Caco-2 (cell line): ENCODE results near the gene TXNIP. TPM values are rescaled to one million over a fixed set of nuclear protein-coding genes. Genes with fewer than 3 reads are reported as not detected.
A peak's percentile ranks its signal among the peaks of the same experiment; 100 is the strongest.

Experiments used
- BruUV-seq: library from RNA; stranded (reverse); fragments of 400-500 nt; replicated peaks from 2 replicates; lab custom pipeline; 2021; lab: Mats Ljungman, UMichigan
- CTCF ChIA-PET: fragments of 300-600 bp; sonication (Branson Sonifier 250); formaldehyde crosslinking; loops from one replicate; lab custom pipeline; 2022; ENCODE audit warnings: antibody characterized with exemption; lab: Charles Lee
- POLR2A ChIA-PET: fragments of 300-600 bp; sonication (Branson Sonifier 250); formaldehyde crosslinking; loops from one replicate; lab custom pipeline; 2022; ENCODE audit warnings: antibody characterized with exemption; lab: Charles Lee
- DNase-seq, 2 experiments: peaks; one replicate each; pipeline versions ENCODE4 v3.0.0 to v3.0.0-alpha.2; 2020 to 2022
- H3K27me3 ChIP-seq: replicated peaks from 2 replicates; pipeline ENCODE4 v1.6.0; 2011; ENCODE audit warnings: low read length; ENCODE audit not compliant: control insufficient read depth, insufficient read depth
- H3K36me3 ChIP-seq: 2 replicates; pipeline ENCODE4 v1.5.1; 2011; ENCODE audit warnings: low read length; ENCODE audit not compliant: control insufficient read depth, insufficient read depth
- H3K4me1 ChIP-seq: fragments of 250-450 bp; sonication (Bioruptor Pico); 2 replicates; pipeline ENCODE4 v1.5.1; 2020; ENCODE audit warnings: mild to moderate bottlenecking
- H3K4me3 ChIP-seq: 2 replicates; pipeline ENCODE4 v1.5.1; 2011; ENCODE audit warnings: low read depth, mild to moderate bottlenecking, control low read depth, low read length
- H3K9me3 ChIP-seq: fragments of 250-450 bp; sonication (Bioruptor Pico); 2 replicates; pipeline ENCODE4 v1.5.1; 2020; ENCODE audit warnings: mild to moderate bottlenecking, moderate library complexity
- H3K27ac Mint-ChIP-seq: one replicate; pipeline ENCODE4 v1.8.0; 2022; ENCODE audit warnings: mixed read lengths; ENCODE audit not compliant: unreplicated experiment
- H3K27me3 Mint-ChIP-seq: one replicate; pipeline ENCODE4 v1.8.0; 2022; ENCODE audit warnings: mixed read lengths; ENCODE audit not compliant: insufficient read depth, unreplicated experiment
- H3K36me3 Mint-ChIP-seq: one replicate; pipeline ENCODE4 v1.8.0; 2022; ENCODE audit warnings: mild to moderate bottlenecking, mixed read lengths; ENCODE audit not compliant: insufficient read depth, unreplicated experiment
- H3K4me1 Mint-ChIP-seq: one replicate; pipeline ENCODE4 v1.8.0; 2022; ENCODE audit warnings: low read depth, mixed read lengths; ENCODE audit not compliant: unreplicated experiment
- H3K4me3 Mint-ChIP-seq: one replicate; pipeline ENCODE4 v1.8.0; 2022; ENCODE audit warnings: mild to moderate bottlenecking, moderate library complexity, mixed read lengths; ENCODE audit not compliant: unreplicated experiment
- H3K9me3 Mint-ChIP-seq: one replicate; pipeline ENCODE4 v1.8.0; 2022; ENCODE audit warnings: mixed read lengths; ENCODE audit not compliant: unreplicated experiment
- intact Hi-C: fragments of 100-400 bp; cut with micrococcal nuclease; formaldehyde crosslinking; loops from one replicate; pipeline ENCODE4 v1.10.0; 2022; ENCODE audit not compliant: unreplicated experiment
- total RNA-seq: library from RNA; stranded (reverse); gene quantifications from 2 replicates; pipeline ENCODE4 v1.2.3, GENCODE V29; 2022
- TF ChIP-seq, protein P1 (sequence below), 2 experiments: fragments of 200-600 bp in 1 of 2; IDR thresholded peaks; 1 replicate in 1 of 2; 2 replicates in 1 of 2; pipeline versions ENCODE4 v1.5.1 to v1.8.0; 2011 to 2022; ENCODE audit warnings: antibody characterized with exemption in 1 of 2, control low read depth in 1 of 2, inconsistent platforms in 1 of 2, low read depth in 1 of 2, low read length in 1 of 2, mild to moderate bottlenecking in 1 of 2, moderate library complexity in 1 of 2; ENCODE audit not compliant: insufficient read depth in 1 of 2, severe bottlenecking in 1 of 2, unreplicated experiment in 1 of 2

Gene TXNIP
- total RNA-seq, 1 experiment from 2014 or later = 27.5 TPM

DNA sequence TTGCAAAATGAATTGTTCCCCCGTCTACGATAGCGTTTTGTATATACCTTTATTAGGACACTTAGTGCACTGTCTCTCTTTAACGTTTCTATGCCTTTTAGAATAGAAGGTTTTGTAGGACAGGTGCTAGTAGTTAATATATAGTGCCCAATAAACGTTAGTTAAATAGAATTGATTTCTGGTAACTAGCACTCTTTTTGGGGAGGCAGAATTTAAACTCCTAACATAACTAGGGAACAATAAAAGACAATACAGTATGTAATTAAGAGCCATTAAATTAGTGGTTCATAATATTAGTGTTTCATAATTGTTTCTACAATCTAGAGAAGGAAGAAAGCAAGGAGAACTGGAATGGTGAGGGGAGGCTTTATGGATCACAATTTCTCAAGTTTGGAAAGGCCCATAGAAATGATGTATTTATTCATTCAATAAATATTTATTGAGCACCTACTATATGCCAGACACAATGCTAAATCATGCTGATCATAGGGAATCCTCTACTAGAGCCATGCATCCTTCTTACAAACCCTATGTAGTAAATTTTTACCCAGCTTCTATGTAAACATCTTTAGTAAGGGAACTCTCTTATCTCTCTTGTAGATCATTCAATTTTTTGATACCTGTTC lies 31.1 kb downstream of the TXNIP start:
- Mint-ChIP-seq H3K9me3 (no peaks in the 10 kb centered on the region), H3K36me3 (no peaks in the 10 kb centered on the region), H3K4me1 (peaks cover 14% of the 10 kb centered on the region), H3K27me3 (peaks cover 3% of the 10 kb centered on the region), H3K27ac (peak overlapping the region; percentile 59), H3K4me3 (peak overlapping the region; percentile 87)
- intact Hi-C loops = no loop called here
- CTCF ChIA-PET = interaction anchor here (0.8 to 2.4 kb wide), 6 partner anchors 11 to 120 kb away, joined by 3 to 18 read pairs (median 7); partner anchors contain the start of genes NUDT17 and RBM8A
- H3K4me1 ChIP-seq = peaks cover 16% of the 10 kb centered on the region
- no peak for DNase-seq
- TF ChIP-seq, protein P1, sequence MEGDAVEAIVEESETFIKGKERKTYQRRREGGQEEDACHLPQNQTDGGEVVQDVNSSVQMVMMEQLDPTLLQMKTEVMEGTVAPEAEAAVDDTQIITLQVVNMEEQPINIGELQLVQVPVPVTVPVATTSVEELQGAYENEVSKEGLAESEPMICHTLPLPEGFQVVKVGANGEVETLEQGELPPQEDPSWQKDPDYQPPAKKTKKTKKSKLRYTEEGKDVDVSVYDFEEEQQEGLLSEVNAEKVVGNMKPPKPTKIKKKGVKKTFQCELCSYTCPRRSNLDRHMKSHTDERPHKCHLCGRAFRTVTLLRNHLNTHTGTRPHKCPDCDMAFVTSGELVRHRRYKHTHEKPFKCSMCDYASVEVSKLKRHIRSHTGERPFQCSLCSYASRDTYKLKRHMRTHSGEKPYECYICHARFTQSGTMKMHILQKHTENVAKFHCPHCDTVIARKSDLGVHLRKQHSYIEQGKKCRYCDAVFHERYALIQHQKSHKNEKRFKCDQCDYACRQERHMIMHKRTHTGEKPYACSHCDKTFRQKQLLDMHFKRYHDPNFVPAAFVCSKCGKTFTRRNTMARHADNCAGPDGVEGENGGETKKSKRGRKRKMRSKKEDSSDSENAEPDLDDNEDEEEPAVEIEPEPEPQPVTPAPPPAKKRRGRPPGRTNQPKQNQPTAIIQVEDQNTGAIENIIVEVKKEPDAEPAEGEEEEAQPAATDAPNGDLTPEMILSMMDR (IDR thresholded peaks at IDR 0.05; ENCODE audit: insufficient read depth in 1 of 2, low read depth in 1 of 2, low read length in 1 of 2, severe bottlenecking in 1 of 2, unreplicated experiment in 1 of 2) = no peak
- peak overlapping the region; percentile 52 for H3K4me3 ChIP-seq
- BruUV-seq = no TSS peak
- H3K36me3 ChIP-seq = no peaks in the 10 kb centered on the region
- no peaks in the 10 kb centered on the region; the same call in 1 of the 2 replicates for H3K27me3 ChIP-seq
- H3K9me3 ChIP-seq = no peaks in the 10 kb centered on the region; the same call in 1 of the 2 replicates
- POLR2A ChIA-PET = interaction anchor here (0.6 to 1.9 kb wide), 10 partner anchors 14 to 107 kb away, joined by 3 to 25 read pairs (median 5); partner anchors contain the start of gene RBM8A

DNA sequence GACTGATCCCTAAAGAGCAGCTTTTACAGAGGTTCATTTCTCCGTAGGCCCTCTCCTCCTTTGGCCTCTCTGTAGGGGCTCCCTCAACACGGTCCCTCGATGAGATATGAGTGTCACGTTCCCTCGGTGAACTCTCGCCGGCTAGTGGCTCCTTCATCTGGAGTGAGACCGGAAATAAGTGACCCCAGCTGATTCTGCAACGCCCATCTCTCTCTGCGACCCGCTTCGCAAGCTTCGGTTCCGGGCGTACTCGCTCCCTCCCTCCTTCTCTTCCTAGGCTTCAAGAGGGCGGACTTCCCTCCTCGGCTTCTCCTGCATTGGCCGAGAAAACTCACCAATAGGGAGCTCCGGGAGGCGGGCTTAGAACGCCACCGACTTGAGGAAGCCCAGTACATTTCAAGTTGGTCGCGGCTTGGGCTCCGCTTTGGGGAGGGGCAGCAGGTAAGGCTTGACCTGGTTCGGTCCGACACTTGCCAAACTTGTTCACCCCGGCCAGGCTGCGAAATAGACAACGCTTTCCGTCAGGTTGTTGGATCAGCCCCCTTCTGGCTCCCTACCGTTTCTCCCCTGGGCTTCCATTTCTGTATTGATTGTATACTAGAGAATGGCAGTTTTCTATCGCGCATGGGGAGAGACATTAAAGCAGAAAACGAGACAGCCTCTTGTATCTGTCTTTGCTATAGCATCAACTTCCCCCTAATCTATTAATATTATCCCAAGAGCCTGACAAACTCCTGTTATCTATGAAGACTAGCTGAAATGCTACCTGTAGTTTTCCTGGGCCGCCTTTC lies 31.9 kb downstream of the TXNIP start, which contains the start of the genes ANKRD34A and POLR3GL:
Gene ANKRD34A (minus strand): TSS at position 248 of the 791 bp plus-strand sequence. CDS start 2,816 bp downstream, outside the sequence.
Gene POLR3GL (plus strand): TSS at position 363 of the 791 bp plus-strand sequence. CDS start 10,176 bp downstream, outside the sequence.
- peaks cover 5% of the 10 kb centered on the region for H3K27me3 Mint-ChIP-seq
- Histone ChIP-seq H3K27me3 (no peaks in the 10 kb centered on the region; the same call in 1 of the 2 replicates), H3K4me3 (peak within 1 kb of the TSS; percentile 52), H3K4me1 (peaks cover 16% of the 10 kb centered on the region), H3K9me3 (no peaks in the 10 kb centered on the region; the same call in 1 of the 2 replicates), H3K36me3 (no peaks in the 10 kb centered on the region)
- intact Hi-C loops = loop anchor here (1.0 to 5.0 kb wide), 5 partner anchors 32 to 73 kb away; partner anchors contain the start of genes PEX11B and TXNIP
- TF ChIP-seq, protein P1 (IDR thresholded peaks at IDR 0.05; ENCODE audit: insufficient read depth in 1 of 2, low read depth in 1 of 2, low read length in 1 of 2, severe bottlenecking in 1 of 2, unreplicated experiment in 1 of 2) = no peak
- POLR2A ChIA-PET = interaction anchor here (0.6 to 1.9 kb wide), 10 partner anchors 13 to 106 kb away, joined by 3 to 25 read pairs (median 4); partner anchors contain the start of gene RBM8A
- H3K9me3 Mint-ChIP-seq = no peaks in the 10 kb centered on the region
- H3K27ac Mint-ChIP-seq = peak within 1 kb of the TSS; percentile 59
- H3K36me3 Mint-ChIP-seq = no peaks in the 10 kb centered on the region
- DNase-seq = peak; percentile 95 to 97
- H3K4me1 Mint-ChIP-seq = peaks cover 17% of the 10 kb centered on the region
- TSS peak; percentile 90 for BruUV-seq
- CTCF ChIA-PET = interaction anchor here (0.6 to 2.4 kb wide), 9 partner anchors 10 to 119 kb away, joined by 3 to 18 read pairs (median 5); partner anchors contain the start of genes NUDT17 and RBM8A
- H3K4me3 Mint-ChIP-seq = peak within 1 kb of the TSS; percentile 87
